ENCODE data around the gene ALDH1A3.

The ALDH1A3 gene

DNA sequence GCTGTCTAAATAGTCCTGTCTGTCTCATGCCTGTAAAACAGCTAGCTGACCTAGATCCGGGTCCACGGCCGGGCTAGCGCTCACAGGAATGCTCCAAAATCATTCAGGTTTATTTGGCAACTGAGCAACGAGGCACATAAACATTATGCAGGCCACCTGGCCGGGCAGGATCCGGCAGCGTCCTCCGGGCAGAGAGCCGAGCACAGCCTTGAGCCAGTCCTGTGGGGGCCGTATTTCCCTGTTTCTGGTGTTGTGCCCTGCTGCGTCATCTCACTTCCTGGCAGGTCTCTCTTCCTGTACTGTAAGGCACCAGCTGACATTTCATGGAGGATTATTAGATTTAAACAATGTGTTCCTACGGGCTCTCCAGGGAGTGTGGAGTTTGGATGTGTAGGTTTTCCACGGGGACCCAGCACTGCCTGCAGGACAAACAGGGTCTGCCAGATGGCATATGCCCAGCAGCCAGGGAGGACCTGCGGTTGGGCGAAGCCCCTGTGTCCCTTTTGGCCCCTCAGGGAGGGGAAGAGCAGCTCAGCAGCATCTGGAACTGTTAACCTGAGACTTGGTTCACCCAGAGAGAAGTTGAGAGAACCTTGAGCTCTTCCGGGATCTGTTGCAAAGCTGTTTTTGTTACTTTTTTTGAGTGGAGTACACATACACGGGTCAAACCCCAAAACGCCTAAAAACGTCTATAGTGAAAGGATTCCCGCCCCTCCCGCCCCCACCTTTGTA, 23.0 kb downstream of the ALDH1A3 start:
- DNase-seq = peak; percentile 95

DNA sequence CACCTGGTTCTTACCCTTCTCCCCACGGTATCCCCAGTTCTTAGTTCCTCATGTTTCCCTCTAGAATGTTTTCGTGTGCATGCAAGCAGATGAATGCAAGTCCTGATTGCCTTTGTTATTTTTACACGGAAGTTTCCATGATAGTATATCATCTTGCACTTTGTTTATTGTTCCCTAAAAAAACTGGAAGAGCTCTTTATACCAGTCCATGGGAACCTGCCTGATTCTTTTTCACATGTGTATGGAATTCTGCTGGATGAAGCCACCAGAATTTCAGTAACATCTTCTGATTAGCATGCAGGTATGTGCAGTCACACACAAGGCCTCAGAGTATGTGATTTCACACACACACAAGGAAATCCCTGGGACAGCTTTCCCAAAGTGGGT, 23.5 kb downstream of the ALDH1A3 start:
- no peak for DNase-seq

DNA sequence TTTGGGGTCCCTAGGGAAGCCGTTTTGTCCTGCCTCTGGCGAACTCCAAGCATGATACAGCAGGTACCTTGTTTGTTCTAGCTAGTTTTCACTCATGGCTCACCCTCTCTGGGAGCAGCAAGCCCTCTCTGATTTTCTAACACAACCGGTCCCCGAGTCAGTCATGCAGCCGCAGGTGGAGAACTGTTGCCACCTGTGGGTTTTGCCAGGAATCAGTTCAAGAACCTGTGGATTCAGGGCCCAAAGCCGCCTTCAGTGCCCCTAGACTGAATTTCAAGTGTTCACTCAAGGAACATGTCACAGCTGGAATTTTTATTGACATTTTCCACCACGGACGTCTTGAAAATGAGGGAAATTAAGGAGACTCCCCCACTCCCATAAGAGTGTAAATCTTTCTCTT, 26.2 kb downstream of the ALDH1A3 start:
- DNase-seq = no peak

DNA sequence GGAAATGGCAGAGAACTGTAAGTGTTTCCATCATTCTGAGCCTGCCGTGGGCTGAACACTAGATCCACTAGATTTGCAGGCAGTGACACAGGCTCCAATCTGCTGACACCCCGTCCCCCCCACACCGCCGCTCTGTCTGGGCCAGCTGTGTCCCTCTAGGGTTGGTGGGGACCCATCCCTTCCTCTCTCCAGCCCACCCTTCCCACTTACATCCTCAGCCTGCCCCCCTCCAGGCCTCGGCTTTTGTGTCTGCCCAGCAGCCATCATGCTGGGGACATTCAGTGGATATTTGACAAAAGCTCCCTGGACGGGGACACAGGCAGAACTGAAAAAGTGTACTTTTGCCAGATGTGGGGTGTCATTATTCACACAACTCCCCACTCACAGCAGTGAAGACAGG, 28.8 kb downstream of the ALDH1A3 start:
- DNase-seq = no peak

DNA sequence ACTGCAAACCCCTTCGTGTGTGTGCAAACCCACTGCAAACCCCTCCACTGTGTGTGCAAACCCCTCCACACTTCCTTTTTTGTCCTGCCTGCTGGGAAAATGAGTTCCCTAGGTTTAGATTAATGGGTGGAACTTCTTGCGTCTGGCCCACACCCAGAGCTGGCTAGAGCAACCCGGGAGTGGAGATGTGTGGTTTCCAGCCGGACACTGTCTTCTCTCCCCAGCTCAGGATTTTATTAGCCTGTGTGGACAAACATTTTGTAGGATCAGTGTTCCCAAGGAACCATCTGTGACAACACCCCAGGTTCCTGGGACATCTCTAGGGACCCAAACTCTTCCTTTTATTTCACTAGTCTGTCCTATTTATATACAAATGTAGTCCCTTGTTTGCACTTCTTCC, 29.9 kb downstream of the ALDH1A3 start:
- DNase-seq = peak; percentile 66

DNA sequence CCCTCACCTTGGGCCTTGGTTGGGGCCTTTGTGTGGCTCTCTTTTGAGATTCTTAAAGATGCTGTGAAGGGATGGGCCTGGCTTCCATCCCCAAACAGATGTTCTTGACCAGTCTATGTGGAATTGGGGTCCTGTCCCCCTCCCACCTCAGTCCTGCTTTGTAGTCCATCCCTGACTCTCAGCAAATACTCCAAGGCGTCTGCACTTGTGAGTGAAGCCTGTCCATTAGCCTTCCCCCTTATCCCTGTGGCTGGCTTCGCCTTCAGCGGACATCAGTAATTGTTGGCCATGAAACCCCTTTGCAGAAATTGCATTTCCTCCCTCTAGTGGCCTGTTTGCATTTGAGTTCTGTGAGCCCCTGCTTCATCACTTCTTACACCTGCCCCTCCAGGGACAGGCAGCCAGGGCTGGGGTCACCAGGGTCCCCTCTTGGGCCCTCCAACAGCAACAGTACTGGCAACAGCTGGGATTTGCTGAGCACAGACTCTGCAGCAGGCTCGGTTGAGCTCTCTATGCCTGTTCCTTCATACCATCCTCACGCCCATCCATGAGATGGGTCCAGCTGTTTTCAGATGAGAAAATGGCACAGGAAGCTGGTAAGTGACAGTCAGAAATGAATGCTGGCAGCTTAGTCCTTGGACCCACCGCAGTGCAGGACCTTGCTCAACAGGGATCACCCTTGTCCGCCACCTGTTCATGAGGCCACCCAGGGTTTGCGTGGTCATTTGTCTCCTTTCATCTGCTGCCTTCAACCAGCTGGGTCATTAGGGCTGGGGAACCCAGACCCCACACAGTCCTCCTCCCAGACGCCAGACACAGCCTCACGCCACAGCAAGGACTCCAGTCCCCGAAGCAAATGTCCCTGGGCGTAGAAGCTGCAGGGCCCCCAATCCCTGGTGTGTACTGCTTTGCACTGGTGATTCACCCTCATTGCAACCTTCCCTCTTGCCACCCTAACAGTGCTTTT, 30.6 kb downstream of the ALDH1A3 start:
- DNase-seq = peak; percentile 69

DNA sequence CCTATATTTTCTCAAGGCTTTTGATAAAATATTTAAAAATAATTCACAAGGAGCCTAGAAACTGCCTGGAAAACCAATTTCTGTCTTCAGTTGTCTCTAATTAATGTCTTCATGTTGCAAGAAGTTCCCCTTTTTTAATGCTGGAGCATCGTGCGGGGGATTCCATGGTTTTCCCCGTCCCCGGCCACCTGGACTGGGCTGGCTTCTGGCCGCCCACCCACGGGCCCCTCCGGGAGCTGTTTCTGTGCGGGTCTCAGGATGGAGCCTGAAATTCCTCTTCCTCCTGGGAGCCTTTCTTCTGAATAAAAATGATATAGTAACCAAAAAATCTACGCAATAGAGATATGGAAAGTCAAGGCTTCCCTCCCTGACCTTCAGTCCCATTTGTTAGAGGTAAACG, 31.5 kb downstream of the ALDH1A3 start:
- DNase-seq = no peak

DNA sequence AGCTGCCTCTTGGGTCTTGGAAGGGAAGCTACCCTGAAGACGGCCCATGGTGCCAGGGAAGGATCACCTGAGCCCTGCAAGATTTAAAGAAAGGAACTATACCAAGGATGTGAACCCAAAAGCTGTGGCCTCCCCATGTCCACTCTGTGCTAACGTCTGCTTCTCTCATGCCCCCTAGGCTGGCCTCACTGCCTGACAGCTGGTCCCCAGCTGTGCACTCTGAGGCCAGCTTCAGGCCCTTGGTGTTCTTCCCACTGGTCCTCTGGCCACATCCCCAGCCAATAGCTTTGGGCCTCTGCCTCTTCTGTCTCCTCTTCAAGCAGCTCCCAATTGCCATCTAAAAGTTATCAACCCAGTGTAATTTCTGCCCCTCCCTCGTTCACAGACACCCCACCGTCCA, 34.3 kb downstream of the ALDH1A3 start:
- no peak for DNase-seq

DNA sequence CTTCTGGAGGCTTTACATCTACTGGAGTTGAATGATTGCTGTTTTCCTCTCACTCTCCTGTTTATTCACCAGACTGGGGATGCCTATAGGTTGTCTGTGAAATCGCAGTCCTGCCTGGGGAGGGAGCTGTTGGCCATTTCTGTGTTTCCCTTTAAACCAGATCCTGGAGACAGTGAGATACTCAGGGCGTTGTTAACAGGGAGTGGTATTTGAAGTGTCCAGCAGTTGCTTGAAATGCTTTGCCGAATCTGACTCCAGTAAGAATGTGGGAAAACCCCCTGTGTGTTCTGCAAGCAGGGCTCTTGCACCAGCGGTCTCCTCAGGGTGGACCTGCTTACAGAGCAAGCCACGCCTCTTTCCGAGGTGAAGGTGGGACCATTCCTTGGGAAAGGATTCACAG, 35.2 kb downstream of the ALDH1A3 start:
- DNase-seq = no peak

DNA sequence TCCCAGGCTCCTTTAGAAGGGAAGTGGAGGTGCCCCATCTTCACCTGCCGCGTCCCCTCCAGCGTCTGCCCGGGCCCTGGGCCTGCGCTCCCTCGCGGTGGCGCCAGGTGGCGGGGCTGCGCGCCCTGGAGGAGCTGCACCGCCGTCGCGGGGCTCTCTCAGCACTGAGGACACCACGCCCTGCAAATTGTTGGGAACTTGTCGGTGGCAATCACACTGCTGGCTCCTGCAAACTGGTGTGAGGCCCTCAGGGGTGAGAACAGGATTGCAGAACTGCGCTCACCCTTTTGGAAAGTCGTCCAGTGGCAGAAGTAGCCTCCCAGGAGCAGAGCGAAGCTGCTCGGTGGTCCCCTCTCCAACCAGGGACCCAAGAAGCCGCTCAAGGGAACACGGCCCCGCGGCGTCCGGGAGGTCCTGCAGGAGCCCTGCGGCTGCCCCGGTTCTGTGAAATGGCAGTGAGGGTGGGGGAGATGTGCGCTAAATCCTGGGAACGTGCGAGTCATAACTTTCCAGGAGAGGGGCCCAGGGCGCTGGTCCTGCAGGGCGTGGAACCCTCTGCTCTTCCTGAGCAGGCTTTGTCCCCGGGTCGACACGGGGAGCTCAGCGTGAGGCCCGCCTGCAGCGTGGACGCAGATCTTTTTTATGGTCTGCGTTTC, 38.5 kb downstream of the ALDH1A3 start:
- DNase-seq = peak; percentile 82

DNA sequence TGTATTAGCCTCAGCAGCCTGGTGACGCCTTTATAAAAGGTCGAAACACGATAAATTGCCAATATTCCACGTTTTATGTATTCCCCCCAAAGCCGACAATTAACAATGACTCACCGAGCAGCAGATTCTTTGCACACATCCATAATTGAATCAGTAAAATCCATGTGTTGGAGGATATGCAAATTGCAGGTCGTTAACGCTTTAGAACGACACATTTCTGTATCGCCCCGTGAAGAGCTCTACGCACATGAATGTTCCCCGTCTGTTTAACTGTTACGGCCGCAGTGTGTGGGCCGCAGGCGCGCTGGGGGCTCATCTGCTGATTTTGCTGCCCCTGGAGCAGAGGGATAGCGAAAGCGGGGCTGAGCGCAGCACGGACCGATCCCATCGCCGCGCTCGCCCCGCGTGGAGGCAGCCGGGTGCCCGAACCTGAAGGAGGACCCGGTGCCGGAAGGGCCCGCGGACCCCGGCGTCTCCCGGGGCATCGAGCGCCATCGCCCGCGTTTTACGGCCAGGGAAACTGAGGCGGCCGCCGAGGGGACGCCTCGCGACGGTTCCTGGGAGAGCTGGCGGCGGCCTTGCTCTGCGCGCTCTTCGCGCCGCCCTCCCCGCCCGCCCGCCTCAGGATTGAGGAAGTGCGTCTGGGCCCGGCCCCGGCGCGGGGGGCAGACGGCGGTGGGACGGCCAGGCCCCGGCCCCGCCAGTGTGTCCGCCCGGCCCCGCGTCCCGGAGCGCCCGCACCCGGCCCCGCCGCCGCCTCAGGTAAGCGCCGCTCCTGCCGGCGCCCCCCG, 39.3 kb downstream of the ALDH1A3 start, which contains the start of gene LRRK1:
LRRK1 (plus strand) TSS at position 668 of the 791 bp plus-strand sequence. CDS start 5,276 bp downstream, outside the sequence.
- peak; percentile 62 for DNase-seq

DNA sequence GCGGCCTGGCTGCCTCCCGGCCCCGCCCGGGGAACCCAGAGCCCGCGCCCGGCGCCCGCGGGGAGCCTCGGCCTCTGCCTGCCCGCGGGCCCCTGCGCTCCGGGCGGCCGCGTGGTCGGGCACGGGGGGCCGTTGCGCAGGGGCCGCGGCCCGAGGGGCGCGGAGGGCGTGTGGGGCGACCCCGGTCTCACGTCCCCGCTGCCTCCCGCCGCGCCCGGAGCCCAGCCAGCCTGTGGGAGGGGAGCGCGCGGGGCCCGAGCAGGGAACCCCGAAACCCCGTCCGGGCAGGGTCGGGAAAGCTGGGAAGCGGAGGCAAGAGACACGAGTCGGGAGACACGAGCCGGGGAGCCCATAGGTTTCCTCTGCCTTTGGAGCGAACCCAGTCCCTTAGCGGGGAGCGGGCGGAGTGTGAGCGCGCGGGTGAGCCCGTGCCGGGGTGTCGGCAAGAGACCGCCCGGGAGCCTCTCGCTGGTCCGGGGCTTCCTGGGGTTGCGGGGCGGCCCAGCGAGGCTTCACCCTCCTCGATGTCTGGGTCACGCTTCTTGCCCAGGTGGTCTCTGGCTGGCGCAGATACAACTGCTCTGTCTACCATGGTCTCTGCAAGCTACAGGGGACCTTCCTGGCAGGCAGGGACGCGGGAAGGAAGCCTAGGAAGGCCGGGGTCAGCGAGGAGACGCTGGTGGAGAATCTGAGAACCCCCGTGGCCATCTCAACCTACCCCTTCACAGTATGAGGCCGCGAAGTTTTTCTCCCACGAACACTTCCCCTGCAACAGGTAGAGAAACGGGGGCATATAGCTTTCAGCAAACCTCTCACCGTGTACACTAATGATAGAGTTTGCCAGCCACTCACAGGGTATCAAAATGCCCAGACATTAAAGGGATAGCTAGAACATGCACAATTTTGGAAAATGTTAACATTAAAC, 40.1 kb downstream of the ALDH1A3 start:
- DNase-seq = no peak

DNA sequence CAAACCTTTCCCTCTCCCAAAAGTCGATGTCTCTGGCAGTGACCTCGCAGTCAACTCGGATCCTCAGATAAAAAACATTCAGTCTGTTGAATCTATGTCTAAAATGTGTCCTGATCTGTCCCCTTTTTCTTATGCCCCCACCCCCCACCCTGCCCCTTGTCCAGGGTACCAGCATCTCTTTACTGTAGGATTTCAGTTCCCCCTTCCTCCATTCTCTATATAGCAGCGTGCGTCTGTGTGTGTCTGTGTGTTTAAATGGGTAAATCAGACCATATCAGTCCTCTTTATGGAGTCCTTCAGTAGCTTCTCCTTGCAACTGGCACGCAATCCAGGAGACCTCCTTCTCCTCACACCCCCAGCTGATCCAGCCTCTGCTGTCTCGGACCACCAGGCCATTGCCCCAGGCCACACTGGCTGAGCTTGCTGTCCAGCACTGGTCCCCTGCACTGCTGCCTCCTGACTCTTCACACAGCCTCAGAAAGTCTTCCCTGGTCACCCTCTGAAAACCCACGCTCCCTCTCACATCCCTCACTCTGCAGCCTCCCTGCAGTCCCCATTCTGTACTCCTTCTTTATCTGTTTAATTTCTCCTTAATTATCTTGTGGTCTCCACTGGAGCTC, 41.0 kb downstream of the ALDH1A3 start:
- DNase-seq = no peak

DNA sequence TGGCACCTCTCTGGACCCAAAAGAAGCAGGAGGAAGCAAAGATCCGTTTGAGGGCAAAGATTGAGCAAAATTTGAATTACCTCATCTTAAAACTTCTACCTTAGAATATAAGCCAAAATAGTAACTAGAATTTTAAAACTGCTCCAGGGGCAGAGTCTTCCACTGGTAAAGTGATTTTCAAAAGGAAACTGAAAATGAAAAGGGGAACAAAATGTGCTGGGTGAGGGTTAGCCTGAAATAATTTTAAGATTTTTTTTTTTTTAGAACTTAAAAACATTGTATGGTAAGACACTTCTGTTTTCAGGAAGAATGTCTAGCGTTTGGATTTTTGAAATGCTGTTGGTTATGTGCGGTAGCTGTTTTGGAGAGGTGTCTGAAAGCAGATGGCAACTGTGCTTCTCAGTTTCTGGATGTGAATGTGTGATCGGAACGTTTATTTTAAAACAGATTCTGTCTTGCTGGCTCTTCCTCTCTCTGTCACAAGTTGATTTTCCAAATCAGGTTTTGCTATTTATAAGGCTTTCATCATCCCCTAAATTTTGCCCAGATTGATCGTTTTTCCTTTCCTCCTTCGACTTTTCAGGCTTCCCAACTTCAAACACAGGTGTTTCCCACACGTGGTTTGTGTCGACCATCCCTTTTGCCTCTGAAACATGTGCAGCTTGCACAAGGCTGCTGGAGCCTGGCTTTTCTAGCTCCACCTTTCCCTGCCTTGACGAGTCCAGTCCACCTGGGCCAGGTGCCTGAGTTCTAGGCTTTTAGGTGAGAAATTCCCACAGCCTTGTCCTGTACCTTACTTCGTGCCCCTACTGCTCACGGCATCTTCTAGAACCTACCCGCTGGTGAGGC, 42.8 kb downstream of the ALDH1A3 start:
- DNase-seq = no peak

DNA sequence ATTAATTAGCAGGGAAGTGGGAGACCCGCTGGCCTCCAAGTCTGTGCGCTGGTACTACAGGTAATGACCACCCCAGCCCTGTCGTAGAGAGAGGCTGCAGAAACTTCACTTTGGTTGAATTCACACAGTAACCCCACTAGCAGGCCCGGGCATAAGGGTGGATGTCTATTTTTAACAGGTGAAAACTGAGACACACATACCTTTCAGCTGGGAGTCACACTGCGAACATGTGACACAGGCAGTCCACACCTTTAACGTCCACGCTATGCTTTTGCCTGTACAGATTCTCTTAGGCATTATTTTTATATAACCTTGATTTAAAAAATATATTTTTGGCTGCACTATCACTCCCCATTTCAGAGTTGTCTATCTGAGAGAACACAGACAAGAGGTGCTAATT, 43.4 kb downstream of the ALDH1A3 start:
- DNase-seq = no peak

DNA sequence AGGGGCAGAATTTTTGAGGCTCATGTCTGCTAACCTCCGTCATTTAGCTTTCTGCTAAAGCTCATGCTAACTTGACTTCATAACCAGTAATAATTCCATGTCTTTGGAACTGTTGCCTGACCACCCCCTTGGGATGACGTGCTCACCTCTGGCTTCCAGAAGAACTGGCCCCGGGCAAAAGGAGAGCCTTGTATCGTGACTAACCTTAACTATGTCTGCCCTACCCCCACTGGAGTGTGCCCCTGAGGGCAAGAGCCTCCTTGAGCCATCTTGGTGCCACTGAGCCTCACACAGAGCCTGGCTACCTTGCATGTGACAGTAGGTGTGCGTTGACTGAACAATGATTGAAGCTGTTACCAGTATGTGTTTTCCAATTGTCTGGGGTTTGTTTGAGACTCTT, 44.3 kb downstream of the ALDH1A3 start:
- no peak for DNase-seq

DNA sequence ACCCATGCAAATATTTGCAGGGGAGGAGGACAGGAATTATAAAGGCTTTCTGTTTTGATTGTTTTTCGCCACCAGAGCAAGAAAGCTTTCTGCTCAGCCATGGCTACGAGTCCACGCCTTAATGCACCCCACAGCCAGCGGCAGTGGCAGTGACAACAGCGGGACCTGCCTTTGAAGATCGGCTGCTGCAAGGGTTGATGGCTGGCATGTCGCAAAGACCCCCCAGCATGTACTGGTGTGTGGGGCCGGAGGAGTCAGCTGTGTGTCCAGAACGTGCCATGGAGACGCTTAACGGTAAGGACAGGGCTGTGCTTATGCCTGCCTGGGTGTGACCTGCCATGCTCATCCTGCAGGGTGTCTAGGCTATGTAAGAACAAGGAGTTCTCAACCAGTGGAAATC, 44.8 kb downstream of the ALDH1A3 start:
- DNase-seq = no peak

DNA sequence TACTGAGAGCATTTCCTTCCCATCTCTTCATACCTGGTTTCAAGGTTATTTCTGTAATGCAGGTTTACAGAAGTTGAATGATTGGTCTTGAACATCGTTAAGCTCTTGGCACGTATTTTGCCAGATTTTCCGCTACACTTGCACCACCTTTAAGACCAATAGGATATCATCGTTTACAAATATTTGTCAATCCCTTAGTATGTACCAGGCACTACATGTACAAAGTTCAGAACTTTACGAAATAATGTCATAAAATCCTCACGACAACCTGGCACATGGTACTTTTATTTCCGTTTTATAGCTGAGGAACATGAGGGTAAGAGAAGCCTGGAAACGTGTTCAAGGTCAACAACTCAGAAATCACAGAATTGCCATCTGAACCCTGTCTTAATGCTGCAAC, 45.8 kb downstream of the ALDH1A3 start:
- DNase-seq = no peak

DNA sequence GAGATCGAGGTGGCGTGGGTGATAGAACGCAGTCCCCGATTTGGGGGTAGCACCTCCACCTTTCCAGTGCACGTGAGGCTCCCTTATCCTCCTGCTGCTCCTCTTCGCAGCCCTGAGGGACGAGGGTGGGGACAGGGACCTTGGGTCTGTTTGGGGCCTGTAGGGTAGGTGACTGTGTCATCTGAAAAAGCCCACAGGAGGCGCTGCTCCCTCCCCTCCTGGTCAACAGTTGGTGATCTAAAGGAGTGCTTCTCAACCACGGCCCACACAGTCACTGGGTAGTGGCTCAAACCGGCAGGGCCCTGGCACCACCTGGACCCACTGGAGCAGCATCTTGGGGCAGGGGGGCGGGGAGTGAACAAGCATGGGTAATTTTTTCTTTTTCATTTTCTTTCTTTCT, 46.6 kb downstream of the ALDH1A3 start:
- DNase-seq = no peak
